ENCODE data around the gene COA1.
"Not testable (repeated sequence)": the region's sequence is repeated elsewhere in the genome, so short reads cannot be mapped to it uniquely, and the experiment has no call there.

The COA1 gene, protein sequence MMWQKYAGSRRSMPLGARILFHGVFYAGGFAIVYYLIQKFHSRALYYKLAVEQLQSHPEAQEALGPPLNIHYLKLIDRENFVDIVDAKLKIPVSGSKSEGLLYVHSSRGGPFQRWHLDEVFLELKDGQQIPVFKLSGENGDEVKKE

DNA sequence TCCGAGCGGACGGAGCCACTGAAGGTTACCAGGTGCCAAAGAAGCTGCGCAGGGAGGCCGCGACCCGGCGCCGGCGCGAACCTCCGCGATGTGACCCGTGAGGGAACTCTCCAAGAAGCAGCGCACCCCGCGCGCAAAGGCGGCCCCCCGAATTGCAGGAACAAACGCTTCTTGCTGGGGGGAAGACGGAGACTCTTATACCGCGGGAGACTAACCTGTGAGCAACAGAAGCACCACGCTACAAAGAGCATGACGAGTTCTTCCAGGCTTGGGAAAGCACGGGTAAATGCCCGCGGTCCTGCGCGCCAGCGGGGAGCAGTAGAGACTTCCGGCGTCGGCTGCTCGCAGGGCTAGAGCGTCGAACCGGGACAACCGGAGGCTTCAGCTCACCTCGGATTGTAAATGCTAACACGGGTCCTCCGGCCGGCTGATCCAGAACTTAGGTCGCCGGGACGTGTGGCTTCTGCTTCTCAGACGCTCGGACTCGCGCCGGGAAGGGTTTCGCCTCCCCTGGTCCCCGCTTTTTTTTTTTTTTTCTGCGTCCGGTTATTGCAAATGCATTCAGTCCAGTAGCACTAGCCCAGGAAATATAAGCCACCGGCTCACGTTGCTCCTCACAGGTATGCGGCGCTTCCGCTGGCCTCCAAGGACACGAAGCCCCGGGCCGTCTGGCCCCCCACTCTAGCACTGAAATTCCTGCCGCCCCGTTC lies at the start of gene COA1:
Gene COA1 (minus strand): TSS at position 310 of the 710 bp plus-strand sequence. CDS start 80,909 bp downstream, outside the sequence.
- peak; percentile 91 for DNase-seq

DNA sequence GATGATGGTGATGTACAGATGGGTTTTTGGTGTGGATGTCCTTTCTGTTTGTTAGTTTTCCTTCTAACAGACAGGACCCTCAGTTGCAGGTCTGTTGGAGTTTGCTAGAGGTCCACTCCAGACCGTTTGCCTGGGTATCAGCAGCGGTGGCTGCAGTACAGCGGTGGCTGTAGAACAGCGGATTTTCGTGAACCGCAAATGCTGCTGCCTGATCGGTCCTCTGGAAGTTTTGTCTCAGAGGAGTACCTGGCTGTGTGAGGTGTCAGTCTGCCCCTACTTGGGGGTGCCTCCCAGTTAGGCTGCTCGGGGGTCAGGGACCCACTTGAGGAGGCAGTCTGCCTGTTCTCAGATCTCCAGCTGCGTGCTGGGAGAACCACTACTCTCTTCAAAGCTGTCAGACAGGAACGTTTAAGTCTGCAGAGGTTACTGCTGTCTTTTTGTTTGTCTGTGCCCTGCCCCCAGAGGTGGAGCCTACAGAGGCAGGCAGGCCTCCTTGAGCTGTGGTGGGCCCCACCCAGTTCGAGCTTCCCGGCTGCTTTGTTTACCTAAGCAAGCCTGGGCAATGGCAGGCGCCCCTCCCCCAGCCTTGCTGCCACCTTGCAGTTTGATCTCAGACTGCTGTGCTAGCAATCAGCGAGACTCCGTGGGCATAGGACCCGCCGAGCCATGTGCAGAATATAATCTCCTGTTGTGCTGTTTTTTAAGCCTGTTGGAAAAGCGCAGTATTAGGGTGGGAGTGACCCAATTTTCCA lies 49.1 kb upstream of the COA1 start:
- DNase-seq = not testable (repeated sequence)

DNA sequence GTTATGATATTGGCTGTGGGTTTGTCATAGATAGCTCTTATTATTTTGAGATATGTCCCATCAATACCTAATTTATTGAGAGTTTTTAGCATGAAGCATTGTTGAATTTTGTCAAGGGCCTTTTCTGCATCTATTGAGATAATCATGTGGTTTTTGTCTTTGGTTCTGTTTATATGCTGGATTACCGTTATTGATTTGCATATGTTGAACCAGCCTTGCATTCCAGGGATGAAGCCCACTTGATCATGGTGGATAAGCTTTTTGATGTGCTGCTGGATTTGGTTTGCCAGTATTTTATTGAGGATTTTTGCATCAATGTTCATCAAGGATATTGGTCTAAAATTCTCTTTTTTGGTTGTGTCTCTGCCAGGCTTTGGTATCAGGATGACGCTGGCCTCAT lies 45.9 kb upstream of the COA1 start:
- DNase-seq = not testable (repeated sequence)

DNA sequence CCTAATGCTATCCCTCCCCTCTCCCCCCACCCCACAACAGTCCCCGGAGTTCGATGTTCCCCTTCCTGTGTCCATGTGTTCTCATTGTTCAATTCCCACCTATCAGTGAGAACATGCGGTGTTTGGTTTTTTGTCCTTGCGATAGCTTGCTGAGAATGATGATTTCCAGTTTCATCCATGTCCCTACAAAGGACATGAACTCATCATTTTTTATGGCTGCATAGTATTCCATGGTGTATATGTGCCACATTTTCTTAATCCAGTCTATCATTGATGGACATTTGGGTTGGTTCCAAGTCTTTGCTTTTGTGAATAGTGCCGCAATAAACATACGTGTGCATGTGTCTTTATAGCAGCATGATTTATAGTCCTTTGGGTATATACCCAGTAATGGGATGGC lies 43.9 kb upstream of the COA1 start:
- DNase-seq = not testable (repeated sequence)

DNA sequence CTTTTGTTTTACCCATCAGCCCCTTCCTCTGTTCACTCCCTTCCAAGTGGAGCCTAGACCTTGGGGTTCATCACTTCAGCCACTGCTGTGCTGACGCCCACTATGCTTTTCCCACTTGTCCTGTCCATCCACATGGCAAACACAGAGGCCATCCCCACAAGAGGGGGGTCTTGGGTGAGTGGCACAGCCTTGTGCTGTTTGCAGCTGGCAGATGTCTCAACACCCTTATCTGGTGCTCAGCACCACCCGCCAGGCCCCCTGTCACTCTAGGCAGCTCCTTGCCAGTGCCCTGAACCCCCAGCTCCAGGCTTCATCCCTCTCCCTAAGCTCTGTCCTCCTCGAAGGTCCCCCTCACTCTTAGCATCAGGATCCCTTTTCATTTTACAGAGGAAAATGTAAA lies 42.2 kb upstream of the COA1 start:
- DNase-seq = no peak

DNA sequence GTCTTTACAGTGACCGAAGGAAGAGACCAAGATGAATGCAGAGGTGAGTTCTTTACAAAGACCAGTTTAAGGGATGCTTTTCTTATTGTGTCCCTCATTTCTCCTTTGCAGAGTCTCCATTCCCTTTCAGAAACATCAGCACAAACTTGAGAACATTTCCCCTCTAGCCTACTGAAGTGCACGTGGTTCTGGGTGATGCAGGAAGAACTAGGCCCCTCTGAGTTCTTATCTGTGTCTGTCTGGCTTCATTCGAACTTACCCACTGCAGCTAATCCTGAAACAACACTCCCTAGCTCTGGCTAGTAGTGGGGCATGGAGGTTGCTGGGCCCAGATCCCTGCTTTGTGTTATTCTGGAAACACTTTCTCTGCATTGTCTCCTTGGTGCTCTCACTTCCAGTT lies 41.8 kb upstream of the COA1 start:
- no peak for DNase-seq

DNA sequence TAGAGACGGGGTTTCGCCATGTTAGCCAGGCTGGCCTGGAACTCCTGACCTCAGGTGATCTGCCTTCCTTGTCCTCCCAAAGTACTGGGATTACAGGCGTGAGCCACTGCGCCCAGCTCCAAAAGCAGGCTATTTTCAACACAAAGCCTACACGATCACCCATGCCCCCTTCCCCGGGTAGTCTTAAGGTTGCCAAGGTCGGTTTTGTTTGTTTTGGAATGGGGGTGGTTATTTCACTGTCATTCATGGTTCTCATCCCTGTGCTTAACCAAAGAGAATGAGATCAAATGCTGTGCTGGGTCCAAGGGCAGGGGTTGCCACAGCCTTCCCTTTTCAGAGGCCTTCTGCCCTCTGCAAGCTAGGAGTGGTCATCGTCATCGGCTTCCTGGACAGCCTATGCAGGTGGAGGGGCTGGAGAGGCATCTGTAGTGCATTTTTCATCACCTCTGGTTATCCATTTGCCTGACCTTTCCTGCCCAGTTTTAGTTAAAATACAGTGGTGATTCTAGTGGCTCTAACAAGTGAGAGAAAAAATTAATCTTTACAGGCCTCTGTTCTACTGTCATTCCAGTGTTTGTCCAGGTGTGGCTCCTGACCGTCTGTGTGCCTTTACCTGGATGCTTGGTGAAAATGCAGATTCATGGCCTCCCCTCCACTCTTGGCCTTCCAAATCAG lies 40.6 kb upstream of the COA1 start:
- no peak for DNase-seq

DNA sequence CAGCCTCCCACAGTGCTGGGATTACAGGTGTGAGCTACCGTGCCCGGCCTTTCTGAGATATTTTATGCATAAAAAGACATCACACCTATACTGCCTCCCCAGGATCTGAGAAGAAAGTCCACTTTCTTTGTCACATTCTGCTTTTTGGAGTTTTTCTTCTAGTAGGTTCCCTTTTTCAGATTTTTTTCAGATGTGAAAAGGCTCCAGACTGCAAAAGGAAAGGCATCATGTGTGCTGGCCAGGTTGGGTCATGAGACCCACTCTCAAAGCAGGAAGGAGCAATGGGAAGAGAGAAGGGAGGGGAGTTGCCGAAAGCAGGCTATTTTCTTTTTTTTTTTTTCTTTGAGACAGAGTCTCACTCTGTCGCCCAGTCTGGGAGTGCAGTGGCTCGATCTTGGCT lies 40.0 kb upstream of the COA1 start:
- DNase-seq = no peak

DNA sequence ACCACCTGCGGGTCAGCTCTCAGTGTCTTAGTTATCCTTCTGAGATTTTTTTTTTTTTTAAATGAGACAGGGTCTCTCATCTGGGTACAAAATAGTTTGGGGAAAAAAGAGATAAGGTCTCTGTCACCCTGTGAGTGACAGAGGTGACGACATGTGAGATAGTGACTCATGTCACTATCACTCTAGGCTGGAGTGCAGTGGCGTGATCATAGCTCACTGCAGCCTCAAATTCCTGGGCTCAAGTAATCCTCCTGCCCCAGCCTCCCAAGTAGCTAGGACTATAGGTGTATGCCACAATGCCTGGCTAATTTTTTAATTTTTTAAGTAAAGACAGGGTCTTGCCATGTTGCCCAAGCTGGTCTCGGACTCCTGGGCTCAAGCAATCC lies 39.6 kb upstream of the COA1 start:
- DNase-seq = no peak

DNA sequence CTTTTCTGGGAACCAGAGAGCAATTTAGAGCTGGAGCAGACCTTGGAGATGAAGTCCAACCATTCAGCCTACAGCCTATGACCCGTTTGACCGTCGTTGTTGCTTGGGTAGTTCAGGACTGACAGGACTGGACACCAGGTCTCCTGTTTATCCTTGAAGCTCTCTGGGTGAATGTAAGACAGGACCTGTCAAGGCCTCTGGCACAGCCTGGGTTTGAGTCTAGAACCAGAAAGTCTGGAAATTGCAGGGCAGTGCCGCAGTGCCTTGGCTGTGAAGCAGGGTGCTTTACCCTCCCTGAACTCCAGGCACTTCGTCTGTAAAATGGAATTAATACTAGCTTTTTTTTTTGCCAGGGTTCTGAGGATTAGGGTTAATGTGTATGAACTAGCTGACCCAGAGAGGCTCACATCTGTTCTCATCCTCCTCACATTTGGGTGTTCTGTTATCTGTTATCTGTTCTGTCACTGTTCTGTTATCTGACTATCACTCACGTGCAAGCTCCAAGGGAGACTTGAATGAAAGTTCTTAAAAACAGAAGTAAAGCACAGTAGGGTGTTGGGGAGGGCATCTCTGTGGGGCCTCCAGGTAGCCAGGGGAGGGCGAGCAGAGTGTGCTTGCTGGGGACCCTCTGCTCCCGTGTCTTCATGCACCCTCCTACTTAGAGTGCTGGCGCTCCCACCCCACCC lies 39.0 kb upstream of the COA1 start:
- no peak for DNase-seq

DNA sequence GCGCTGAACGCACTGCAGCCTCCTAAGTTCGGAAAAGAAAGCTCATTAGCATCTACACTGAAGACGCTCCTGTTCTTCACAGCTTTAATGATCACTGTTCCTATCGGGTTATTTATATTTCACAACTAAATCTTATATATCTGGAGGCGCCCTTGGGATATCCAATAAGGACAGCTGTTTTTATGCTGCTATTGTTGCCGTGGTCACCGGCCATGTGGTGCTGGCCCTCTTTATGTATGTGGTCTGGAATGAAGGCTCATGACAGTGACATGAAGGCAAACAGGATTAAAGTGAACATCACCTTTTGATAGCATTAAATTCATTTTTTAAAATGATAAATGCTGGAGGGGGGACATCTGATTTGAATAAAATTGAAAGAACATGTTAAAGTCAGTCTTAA lies 38.0 kb upstream of the COA1 start:
- no peak for DNase-seq

DNA sequence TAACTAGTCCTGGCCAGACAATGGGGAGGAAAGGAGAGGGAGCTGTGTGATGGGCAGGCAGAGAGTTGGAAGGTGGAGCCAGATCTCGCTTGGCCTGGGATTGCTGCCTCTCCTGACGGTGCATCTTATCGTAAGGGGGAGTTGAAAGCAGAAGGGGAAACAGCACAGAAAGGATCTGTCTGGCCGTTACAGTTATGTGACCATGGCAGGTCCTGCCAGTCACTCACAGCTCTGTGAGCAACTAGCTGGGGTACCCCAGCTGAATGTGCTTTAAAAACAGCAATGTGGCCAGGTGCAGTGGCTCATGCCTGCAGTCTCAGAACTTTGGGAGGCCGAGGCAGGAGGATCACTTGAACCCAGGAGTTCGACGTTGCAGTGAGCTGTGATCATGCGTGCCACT lies 37.2 kb upstream of the COA1 start:
- no peak for DNase-seq

DNA sequence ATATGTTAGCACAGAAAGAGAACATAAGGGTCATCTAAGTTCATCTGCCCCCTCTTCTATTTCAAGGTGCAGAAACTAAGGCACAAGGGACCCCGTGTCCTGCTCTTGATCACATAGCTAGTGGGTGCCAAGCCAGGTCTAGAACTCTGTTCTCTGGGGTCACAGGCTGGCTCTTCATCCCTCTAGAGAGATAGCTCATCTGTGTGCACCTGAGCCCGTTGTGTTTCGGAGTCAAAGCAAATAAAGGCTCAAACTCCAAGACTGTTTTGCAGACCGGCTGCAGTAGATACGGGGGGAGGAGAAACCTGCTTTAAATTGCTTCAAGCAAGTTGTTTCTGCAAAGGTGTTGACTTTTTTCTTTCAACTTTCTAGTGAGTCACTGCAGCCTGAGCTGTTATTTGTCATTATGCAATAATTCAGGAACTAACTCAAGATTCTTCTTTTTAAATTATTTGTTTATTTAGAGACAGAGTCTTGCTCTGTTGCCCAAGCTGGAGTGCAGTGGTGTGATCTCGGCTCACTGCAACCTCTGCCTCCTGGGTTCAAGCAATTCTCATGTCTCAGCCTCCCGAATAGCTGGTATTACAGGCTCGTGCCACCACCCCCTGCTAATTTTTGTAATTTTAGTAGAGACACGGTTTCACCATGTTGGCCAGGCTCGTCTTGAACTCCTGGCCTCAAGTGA lies 35.6 kb upstream of the COA1 start:
- DNase-seq = peak; percentile 64

DNA sequence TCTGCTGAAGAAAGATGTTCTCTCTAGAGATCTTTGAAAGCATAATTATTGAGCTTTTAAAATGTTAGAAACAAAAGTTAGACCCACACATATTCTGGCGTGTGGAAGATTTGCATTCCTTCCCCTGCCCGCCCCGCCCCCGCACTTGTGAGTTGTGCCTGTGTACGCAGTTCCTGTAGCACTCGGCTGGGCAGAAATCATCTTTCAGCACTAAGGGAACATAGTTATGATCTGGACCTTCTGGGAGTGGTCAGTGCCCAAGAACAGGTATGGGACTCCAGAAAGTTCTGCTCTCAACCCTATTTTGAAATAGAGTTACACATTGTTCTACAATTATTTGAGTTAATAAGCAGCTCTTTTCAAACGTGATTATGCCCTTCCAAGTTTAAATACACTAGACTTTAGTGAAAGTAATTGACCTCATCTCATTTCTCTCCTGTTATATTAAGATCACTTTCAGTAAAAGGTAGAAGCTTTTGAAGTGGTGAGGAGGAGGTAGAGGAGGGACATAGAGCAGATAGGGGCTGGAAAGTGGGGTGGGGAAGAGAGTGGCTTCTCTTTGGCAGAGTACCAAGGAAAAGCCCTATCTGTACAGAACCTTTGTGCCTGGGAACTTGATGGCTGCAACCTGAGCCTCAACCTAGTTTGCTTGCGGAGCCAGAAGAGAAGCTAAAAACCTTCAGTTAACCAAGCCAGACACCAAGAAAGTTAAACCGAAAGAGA lies 34.9 kb upstream of the COA1 start:
- DNase-seq = no peak

DNA sequence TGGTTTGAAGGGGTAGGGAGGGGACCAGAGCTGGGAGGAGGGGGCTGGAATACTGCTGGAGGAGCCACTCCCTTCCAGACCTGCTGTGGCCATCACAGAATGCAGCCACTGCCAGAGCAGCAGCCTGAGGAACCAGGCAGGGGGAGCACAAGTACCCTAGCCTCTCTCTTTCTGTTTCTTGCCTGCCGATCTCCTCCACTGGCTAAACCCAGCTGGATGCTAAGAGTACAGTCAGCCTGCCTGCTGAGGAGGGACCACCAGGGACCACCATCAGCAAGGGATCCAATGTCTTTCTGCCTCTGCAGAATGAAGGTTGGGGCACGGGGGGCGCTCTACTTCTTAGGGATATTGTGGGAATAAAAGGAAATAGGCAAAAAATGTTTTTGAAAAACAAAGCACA lies 33.9 kb upstream of the COA1 start:
- no peak for DNase-seq

DNA sequence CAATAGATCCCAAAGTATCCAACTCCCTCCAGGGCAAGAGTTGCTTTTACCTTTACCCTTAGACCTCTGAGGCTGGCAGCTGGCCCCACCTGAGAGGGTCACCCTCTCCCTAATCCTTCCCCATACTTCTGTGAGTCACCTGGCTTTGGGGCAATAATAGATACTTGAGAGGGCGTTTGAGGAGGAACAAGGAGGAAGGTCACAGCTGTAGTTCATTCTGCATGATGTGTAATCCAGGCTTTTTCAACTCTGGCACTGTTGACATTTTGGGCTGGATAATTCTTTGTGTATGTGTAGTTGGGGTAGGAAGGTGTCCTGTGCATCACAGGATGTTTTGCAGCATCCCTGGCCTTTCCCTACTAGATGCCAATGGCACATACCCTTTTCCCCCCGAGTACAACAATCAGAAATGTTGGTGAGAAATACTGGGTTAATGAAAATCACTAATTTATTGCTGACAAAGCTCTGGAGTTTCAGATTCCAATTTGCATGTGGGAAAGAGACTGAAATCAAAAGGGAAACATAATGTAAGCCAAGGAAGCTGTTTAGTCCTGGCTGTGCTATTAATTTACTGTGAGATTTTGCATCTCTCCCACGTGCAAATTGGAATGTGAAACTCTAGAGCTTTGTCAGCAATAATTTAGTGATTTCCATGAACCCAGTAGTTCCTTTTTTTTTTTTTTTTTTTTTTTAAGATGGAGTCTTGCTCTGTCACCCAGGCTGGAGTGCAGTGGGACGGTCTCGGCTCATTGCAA lies 32.8 kb upstream of the COA1 start:
- DNase-seq = peak; percentile 57

DNA sequence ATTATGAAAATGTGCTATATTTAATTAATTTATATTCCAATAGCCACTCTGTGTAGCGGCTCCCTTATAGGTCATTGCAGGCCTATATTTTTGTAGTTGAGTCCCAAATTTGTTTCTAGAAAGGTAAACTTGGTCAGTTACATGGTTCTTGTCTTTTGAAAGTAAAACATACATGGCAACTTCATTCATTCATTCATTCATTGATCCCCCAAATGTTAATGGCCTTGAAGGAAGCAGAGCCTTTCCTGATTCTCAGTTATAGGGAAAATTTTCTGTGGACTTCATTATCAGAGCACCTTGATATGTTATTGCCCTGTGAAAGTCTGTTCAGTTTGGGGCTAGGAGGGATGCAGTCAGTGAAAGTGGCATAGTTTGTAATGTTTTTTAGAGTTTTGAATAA lies 32.1 kb upstream of the COA1 start:
- no peak for DNase-seq

DNA sequence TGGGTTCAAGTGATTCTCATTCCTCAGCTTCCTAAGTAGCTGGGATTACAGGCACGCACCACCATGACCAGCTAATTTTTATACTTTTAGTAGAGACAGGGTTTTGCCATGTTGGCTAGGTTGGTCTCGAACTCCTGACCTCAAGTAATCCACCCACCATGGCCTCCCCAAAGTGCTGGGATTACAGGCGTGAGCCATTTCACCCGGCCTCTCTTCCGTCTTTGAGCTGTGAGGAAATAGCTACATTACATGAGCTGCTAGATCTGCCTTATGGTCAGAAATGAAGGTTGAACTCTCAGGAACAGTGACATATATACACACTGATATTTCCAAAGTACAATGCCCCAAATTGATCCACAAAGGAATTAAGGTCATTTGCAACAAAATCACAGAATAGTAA lies 31.5 kb upstream of the COA1 start:
- DNase-seq = no peak

DNA sequence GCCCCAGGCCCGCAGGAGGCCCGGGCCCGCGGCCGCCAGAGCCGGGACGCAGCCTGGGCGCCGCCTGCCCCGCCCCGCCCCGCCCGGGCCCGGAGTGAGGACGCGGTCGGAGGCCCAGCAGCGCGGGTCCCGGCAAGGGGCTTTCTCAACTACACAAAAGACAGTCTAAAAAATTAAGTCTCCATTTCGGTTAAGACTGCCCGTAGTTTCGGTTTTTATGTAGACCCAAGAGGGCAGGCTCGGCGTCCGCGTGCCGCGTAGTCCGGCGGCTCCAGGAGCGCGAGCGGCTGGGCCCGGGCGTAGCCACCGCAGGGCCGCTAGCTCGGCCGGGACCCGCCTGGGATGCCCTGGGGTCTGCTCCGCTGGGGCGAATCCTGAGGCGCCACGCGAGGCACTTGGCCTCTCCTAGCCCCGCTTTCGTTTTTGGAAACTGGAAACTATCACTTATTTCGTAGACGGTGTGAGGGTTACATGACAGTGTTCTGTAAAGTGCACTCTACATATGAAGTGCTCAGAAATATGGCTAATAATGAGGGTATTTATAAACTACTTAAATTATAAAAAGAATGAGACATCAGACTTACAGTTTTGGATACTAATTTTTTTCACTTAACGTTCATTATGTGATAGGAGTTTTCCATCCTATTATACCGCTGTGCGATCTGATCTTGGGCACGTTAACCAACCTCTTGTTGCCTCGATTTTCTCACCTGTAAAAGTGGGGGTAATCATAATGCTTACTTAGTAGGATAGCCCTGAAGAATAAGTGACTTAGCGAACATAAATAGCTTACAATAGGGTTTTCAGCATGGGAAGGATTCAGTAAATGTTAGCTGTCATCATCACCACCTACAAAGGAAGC lies 29.7 kb upstream of the COA1 start:
- DNase-seq = peak; percentile 13

Data from HCEC 1CT (cell line).